SHP77 (cell line): ENCODE measurements around the gene ASNSD1.
A peak's percentile ranks its signal among the peaks of the same experiment; 100 is the strongest.
"Not testable (repeated sequence)": the region's sequence is repeated elsewhere in the genome, so short reads cannot be mapped to it uniquely, and the experiment has no call there.

Source experiments
- DNase-seq, 2 experiments: peaks; one replicate each; lab custom pipeline; 2025; lab: John Stamatoyannopoulos, UW

The ASNSD1 gene

DNA sequence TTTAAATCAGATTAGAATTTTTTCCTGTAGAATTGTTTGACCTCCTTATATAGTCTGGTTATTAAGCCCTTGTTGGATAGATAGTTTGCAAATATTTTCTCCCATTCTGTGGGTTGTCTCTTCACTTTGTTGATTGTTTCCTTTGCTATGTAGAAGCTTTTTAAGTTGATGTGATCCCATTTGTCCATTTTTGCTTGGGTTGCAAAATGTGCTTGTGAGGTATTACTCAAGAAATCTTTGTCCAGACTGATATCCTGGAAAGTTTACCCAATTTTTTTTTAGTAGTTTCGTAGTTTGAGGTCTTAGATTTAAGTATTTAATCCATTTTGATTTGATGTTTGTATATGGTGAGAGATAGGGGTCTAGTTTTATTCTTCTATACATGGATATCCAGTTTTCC lies 26.5 kb downstream of the ASNSD1 start:
- not testable (repeated sequence) for DNase-seq

GRCh38 chr2:189696223-189696622 lies 35.0 kb downstream of the ASNSD1 start:
- no peak for DNase-seq

DNA sequence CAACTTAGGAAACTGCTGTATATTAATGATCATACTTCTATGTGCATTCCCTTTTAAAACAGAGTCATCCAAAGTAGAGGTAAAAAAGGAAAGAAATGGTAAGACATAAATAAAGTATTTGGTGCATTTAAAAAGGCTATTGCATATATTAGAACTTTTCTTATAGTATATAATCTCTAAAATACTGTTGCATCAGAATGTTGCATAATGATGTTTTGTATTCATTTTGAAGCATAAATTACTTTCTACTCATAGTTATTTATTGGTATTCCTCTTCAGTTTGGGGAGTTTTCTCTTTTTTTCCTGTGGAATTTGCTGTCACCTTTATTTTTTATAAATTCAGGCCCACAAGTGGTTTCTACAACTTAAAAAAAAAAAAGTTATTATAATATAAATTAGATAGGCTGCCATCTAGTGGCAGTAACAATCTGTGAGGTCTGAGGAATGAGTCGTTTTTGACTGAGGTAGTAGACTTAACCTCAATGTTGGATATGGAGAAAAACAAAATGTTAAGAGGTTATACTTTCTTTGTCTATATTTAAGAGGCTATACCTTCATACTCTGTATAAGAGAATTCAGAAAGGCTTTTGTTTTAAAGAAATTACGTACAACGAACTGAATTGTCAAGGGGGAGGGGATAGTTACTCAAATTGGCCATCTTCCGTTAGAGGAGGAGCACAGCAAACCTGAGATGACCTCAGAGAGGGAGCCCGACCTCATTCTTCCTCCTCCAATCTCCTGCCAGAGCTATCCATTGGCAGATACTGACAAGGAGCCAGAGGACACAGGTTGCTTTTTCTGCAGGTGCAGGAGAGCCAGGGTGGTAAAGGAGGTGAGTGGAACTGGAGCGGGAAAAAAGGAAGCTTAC lies 37.0 kb downstream of the ASNSD1 start:
- peak; percentile 16 to 24 for DNase-seq

DNA sequence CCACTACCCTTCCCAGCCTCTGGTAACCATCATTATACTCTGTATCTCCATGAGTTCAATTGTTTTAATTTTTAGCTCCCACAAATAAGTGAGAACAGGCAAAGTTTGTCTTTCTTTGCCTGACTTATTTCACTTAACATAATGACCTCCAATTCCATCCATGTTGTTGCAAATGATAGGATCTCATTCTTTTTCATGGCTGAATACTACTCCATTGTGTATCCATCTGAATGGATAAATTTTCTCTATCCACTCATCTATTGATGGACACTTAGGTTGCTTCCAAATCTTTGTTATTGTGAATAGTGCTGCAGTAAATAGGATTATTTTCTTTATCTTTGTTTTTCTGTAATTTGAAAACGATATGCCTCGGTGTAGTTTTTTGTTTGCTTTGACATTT lies 39.4 kb downstream of the ASNSD1 start:
- no peak for DNase-seq

DNA sequence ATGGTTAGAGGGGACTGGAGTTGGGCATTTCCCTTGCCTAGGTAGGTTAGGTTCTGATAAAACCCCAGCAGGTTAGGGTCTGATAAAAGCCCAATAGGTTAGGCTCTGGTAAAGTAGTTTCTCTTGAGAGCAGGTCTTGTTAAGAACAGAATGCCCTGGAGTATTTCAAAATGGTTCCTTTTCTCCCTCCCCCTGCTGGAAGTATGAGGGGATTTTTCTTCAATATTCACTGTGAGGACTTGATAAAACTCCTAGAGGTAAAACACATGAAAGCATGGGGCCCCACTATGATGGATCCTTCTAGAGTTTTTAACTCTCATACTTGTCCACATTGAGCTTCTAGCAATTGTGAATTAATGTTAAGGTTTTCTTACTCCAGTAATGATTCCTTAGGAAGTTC lies 40.8 kb downstream of the ASNSD1 start:
- no peak for DNase-seq

DNA sequence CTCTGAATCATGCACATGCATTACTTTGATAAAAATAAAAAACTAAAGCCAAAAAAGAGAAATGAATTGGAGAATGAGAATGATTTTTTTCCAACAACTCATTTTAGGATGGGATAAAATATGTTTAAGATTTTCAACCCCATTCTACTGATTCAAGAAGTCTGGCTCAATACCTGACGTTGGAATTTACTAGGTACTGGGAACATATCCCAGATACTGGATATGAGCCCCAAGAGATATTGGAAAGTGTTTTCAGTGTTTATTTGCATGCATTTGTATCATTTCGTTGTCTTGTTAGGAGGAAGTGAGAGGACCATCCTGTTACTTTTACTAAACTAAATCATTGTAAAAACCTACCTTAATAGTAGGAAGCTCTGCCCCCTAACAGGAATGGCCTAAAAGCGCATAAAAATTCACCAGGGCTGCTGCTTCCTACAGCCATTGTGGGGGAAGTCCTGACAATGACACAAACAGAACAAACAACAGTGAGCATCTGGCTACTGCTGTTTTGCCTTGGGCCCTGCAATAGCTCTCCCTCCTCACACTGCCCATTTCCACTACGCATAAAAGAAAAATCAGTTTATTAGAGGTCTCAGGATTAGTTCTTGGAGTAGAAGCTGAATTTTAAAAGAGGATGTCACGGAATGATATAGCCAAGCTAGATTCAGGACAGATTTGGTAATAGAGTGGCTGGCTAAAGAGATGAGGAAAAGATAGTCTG lies 48.4 kb downstream of the ASNSD1 start:
- no peak for DNase-seq

GRCh38 chr2:189717593-189717992 lies 56.3 kb downstream of the ASNSD1 start:
- not testable (repeated sequence) for DNase-seq

DNA sequence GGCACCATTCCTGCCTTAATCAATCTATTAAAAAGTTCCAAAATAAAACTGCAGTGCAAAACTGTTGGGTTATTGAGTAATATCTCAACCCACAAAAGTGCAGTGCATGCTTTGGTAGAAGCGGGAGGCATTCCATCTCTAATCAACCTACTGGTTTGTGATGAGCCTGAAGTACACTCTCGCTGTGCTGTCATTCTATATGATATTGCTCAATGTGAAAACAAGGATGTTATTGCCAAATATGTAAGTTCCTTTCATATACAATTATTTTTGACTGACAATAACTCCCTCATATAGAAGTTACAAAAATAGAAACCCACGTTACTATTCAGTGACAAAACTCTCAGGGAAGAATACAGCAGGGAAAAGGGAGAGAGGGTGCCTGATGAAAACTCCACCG lies 58.3 kb downstream of the ASNSD1 start:
- no peak for DNase-seq
